SKM-1 treated with dmso at 0.1 percent for 144 hours (cell line): ENCODE measurements around the gene KCNK7.
"Not testable (repeated sequence)": the region's sequence is repeated elsewhere in the genome, so short reads cannot be mapped to it uniquely, and the experiment has no call there.

Experiments
- DNase-seq: peaks from one replicate; lab custom pipeline; 2025; ENCODE audit not compliant: unreplicated experiment; lab: John Stamatoyannopoulos, UW

KCNK7 gene

GRCh38 chr11:65574811-65575567, 20.6 kb downstream of the KCNK7 start:
- no peak for DNase-seq

- DNase-seq, result peak; percentile 93
Measured at GRCh38 chr11:65574109-65574810, 21.3 kb downstream of the KCNK7 start.

DNA sequence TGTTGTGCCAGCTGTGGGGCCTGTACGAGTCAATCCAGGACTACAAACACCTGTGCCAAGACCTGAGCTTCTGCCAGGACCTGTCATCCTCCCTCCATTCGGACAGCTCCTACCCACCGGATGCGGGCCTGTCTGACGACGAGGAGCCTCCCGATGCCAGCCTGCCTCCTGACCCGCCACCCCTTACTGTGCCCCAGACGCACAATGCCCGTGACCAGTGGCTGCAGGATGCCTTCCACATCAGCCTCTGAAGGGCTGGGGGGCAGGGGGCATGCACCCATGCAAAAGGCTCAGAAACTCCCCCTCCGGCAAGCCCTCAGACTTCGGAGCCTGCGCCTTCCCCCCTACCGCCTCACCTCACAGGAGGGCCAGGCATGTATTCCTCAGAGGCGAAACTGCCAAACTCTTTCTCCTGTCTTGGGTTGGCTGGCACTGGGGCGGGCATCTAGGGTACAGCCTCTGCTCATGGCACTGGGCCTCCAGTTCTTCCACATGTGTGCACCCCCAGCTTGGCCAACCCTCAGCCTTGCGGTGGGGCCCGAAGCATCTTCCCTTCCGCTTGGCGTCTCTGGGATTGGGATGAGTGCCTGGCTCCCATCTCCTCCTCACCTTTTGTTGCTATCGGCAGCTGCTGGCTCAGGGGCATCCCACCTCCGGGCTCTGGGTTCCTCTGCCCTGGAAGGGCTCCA, 22.1 kb downstream of the KCNK7 start:
- DNase-seq, result no peak

DNA sequence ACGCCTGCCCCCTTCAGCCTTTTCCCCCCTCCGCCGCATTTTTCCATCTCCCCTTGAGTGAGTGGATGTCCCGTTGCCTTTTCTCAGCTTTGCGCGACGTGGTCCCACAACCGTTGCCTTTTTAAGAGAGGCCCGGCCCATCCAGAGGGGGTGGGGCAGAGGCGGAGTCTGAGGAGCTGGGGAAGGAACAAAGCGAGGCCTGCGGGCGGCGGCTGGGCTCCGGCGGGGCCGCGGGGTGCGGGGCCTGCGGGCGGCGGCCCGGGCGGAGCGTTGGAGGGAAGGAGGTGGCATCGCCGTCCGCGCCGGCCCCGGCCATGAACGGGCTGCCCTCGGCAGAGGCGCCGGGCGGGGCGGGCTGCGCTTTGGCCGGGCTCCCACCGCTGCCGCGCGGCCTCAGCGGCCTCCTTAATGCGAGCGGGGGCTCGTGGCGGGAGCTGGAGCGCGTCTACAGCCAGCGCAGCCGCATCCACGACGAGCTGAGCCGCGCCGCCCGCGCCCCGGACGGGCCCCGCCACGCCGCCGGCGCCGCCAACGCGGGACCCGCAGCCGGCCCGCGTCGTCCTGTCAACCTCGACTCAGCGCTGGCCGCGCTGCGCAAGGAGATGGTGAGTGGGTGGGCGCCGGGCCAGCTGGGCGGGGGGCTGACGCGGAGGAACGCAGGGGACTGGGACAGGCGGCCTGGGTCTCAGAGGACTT, 23.1 kb downstream of the KCNK7 start, which contains the start of gene FAM89B:
Gene FAM89B, plus strand, starts transcription at position 183 of the 696 bp plus-strand sequence. Its CDS starts 132 bp downstream, at position 315.
- peak; percentile 86 for DNase-seq

GRCh38 chr11:65571940-65572339, 23.7 kb downstream of the KCNK7 start:
- no peak for DNase-seq

GRCh38 chr11:65571420-65571819, 24.2 kb downstream of the KCNK7 start:
- no peak for DNase-seq

GRCh38 chr11:65569973-65570918, 25.4 kb downstream of the KCNK7 start, which contains the start of gene ZNRD2:
Gene ZNRD2, plus strand, starts transcription at chr11:65570477. Its CDS starts 15 bp downstream, at chr11:65570492.
- peak; percentile 98 for DNase-seq

GRCh38 chr11:65569164-65569972, 26.2 kb downstream of the KCNK7 start:
- DNase-seq, result peak; percentile 56

DNA sequence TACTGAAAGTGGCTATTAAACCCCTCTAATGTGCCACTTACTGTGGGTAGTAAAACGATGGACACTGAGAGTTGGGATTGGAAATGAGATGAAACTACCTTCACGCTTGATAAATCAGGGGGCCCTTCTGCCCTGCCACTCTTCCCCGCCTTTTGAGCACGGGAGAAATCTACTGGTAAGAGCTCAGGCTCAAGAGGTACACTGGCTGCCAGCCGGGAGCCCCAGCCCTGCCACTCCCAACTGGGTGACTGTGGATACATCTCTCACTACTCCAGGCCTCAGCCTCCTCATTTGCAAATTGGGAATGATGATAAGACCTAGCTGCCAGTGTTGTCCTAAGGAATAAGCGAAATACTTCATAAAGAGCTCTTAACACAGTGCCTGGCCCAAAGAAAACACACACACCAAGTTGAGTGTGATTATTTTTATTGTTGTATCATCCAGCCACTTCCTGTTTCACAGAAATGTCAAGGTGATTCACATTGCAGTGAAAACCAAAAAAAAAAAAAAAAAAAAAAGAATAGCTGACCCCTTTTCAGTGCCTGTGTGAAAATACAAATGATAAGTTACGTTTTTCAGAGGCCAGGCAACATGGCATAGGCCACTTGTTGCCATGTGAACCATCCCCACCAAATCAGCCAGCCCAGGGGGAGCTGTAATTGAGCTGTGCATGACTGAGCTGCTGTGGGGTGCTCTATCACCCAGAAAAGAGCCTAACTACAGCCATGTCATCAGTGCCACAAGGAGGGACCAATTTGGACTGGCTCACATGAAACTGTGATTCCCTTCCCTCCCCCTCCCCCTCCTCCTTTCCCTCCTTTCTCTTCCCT, 29.8 kb downstream of the KCNK7 start:
- DNase-seq, result no peak

DNA sequence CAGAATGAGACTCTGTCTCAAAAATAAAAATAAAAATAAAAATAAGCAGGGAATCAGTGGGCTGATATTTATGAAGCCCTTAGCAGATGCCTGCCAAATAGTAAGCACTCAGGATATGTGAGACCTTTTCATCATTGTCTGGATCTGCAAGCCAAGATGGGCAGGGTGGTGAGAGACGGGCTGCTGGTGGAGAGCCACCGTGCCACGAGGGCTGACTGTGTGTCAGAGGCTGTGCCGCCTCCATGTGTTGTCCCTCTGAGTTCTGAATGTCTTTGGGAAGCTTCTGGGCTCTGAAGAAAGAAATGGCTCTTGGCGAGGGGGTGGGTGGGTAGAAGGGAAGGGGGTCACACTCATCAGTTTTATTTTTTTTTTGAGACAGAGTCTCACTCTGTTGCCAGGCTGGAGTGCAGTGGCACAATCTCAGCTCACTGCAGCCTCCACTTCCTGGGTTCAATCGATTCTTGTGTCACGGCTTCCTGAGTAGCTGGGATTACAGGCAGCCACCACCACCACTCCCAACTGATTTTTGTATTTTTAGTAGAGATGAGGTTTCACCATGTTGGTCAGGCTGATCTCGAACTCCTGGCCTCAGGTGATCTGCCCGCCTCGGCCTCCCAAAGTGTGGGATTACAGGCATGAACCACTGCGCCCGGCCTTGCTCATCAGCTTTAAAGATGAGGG, 30.6 kb downstream of the KCNK7 start:
- DNase-seq, result not testable (repeated sequence)

GRCh38 chr11:65563601-65564000, 32.0 kb downstream of the KCNK7 start:
- no peak for DNase-seq

- DNase-seq, result no peak
Measured at GRCh38 chr11:65562788-65563187, 32.8 kb downstream of the KCNK7 start.

- DNase-seq, result no peak
Measured at GRCh38 chr11:65562020-65562419, 33.6 kb downstream of the KCNK7 start.

GRCh38 chr11:65560555-65561418, 34.8 kb downstream of the KCNK7 start:
- DNase-seq, result no peak

DNA sequence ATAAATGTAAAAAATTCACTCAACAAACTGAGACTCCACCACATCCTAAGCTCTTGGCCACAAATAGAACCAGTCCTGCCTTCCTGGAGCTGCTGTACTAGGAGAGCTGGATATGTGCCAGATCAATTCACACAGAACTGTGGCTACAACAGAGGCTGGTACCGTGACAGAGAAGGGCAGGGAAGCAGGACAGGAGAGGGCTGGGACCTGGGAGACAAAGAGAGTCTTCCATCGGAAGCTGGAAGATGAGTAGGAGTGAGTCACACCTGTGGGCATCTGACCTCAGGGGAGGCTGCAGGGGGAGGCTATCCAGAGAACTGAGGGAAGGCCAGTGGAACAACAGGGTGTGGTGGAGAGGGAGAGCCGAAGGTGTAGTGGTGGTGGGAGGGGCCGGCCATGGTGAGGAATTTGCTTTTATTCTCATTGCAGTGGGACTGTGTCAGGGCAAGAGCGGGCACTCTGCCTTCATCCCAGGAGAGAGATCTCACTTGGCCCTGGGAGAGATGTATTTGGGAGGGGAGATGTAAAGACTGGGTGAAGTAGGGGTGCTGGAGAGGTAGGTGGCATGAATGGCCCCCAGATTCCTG, 35.6 kb downstream of the KCNK7 start:
- DNase-seq, result no peak

- no peak for DNase-seq
Measured at GRCh38 chr11:65559535-65559934, 36.1 kb downstream of the KCNK7 start.
